Fibroblast of mammary gland (primary cell): ENCODE measurements around the gene CABP4.

Source experiments
- DNase-seq: peaks from one replicate; pipeline ENCODE4 v3.0.0-alpha.2; 2010; ENCODE audit warnings: low read depth
- H3K4me3 ChIP-seq: 2 replicates; pipeline ENCODE4 v1.5.1; 2011; ENCODE audit warnings: low read depth, mild to moderate bottlenecking, low read length, moderate library complexity; ENCODE audit not compliant: control insufficient read depth
- CTCF ChIP-seq: conservative IDR thresholded peaks from 2 replicates; pipeline ENCODE4 v1.5.1; 2011; ENCODE audit warnings: low read depth, low read length, inconsistent platforms; ENCODE audit not compliant: control insufficient read depth, insufficient read depth

CABP4 gene

GRCh38 chr11:67497656-67498291, 42.6 kb downstream of the CABP4 start:
- H3K4me3 ChIP-seq: no peak overlapping the region
- no peak for DNase-seq
- TF ChIP-seq CTCF: no peak

GRCh38 chr11:67498544-67498972, 43.4 kb downstream of the CABP4 start:
- DNase-seq: no peak
- H3K4me3 ChIP-seq: no peak overlapping the region
- no peak for TF ChIP-seq CTCF

- DNase-seq: no peak
- H3K4me3 ChIP-seq: no peak overlapping the region
- TF ChIP-seq CTCF: no peak
Measured at GRCh38 chr11:67499808-67500483, 44.8 kb downstream of the CABP4 start.

- H3K4me3 ChIP-seq: no peak overlapping the region
- no peak for DNase-seq
- TF ChIP-seq CTCF: no peak
Measured at GRCh38 chr11:67500484-67500821, 45.3 kb downstream of the CABP4 start.

GRCh38 chr11:67500831-67501715, 45.9 kb downstream of the CABP4 start:
- DNase-seq: no peak
- TF ChIP-seq CTCF: no peak
- H3K4me3 ChIP-seq: no peak overlapping the region

GRCh38 chr11:67501854-67502253, 46.7 kb downstream of the CABP4 start:
- no peak for TF ChIP-seq CTCF
- H3K4me3 ChIP-seq: no peak overlapping the region
- DNase-seq: no peak
